CD4-positive, alpha-beta T cell treated with Interleukin-4 for 4 hours (primary cell): ENCODE measurements around the gene WDR93.
"Not testable (repeated sequence)": the region's sequence is repeated elsewhere in the genome, so short reads cannot be mapped to it uniquely, and the experiment has no call there.

Experiments used
- DNase-seq: peaks from one replicate; pipeline ENCODE4 v3.0.0-alpha.2; 2020

Gene WDR93

DNA sequence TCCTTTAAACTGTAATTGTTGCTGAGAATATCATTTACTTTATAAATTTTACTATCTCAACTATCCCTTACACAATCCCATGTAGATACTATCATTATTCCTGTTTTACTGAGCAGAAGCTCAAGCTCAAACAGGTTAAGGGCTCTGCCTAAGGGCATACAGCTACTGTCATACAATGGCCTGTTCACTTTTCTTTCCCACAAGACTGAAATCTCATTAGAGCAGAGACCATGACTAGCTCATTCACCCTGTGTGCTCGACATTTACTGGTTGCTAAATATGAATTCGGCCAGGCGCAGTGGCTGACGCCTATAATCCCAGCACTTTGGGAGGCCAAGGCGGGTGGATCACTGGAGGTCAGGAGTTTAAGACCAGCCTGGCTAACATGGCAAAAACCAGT lies 83.9 kb downstream of the WDR93 start:
- DNase-seq: no peak

DNA sequence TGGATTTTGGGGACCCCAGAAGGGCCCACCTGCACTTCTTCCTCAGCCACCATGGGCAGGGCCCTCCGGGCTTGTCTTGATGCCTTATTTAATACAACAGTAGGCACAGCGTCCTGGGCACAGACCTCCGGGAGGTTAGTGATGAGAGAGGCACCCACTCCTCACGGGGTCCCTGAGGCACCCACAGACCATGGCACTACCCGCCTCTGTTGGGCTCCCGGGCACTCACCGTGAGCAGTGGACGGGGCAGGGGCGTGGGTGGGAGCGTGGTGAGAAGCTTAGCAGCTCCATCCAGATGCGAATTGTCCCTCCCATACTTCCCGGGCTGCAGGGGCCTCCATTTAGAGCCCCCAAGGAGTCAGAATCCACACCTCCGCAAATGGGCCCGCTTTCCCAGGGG lies 85.2 kb downstream of the WDR93 start:
- no peak for DNase-seq

DNA sequence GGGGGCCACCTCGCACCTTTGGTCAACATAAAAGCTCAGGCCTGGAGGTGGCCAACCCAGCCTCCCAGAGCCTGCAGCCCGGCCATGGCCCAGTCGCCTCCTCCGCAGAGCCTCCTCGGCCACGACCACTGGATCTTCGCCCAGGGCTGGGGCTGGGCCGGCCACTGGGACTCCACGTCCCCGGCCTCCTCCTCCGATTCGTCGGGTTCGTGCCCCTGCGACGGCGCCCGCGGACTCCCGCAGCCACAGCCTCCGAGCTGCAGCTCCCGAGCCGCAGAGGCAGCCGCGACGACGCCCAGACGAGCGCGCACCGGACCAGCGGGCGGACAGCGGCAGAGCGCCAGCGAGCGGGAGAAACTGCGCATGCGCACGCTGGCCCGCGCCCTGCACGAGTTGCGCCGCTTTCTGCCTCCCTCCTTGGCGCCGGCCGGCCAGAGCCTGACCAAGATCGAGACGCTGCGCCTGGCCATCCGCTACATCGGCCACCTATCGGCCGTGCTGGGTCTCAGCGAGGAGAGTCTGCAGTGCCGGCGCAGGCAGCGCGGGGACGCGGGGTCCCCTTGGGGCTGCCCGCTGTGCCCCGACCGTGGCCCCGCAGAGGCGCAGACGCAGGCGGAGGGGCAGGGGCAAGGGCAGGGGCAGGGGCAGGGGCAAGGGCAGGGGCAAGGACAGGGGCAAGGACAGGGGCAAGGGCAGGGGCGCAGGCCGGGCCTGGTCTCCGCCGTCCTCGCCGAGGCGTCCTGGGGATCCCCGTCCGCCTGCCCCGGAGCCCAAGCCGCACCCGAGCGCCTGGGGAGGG lies 85.9 kb downstream of the WDR93 start, which contains the start of gene MESP2:
Gene MESP2, plus strand, starts transcription at position 59 of the 799 bp plus-strand sequence. Its CDS starts 26 bp downstream, at position 85.
- DNase-seq: peak; percentile 20

DNA sequence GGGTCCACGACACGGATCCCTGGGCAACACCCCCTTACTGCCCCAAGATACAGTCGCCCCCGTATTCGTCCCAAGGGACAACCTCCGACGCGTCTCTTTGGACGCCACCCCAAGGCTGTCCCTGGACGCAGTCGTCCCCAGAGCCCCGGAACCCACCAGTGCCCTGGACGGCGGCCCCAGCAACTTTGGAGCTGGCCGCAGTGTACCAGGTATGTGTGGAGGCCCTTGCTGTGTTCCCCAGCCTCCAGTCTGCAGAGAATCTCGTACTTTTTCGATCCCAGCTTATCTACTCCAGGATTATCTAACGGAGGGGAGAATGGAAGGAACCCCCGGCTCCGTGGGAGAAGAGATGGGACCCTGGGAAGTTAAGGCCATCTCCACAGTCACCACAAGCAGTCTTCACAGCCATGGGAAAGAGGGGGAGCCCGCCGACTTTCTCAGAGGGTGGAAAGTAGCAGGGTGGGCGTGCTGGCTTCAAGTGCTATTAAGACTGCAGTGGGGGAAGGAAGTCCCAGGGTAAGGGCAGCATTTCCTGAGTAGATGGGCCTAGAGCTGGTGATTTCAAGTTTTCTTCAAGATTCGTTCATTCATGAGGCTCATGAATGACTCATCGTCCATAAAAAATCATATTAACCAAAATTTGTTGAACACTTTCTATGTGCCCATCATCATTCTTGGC lies 86.6 kb downstream of the WDR93 start:
- DNase-seq: no peak

DNA sequence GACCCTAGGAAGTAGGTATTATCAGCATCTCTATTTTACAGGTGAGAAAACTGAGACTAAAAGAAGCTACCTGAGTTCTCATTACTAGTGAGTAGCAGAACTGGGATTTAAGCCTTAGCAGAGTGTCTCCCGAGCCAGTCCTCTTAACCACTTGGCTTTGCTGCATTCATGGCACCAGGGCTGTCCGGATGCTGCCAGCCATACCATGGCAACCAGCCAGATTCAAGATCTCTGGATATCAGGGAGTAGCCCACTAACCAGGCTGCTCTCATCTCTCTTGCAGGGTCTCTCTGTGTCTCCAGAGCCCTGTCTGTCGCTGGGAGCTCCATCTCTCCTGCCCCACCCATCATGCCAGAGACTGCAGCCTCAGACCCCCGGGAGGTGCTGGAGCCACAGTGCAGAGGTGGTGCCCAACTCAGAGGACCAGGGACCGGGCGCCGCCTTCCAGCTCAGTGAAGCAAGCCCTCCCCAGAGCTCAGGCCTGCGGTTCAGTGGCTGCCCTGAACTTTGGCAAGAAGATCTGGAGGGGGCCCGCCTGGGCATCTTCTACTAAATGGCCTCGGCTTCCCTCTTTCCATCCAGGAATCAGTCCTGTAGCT lies 87.3 kb downstream of the WDR93 start:
- DNase-seq: no peak

DNA sequence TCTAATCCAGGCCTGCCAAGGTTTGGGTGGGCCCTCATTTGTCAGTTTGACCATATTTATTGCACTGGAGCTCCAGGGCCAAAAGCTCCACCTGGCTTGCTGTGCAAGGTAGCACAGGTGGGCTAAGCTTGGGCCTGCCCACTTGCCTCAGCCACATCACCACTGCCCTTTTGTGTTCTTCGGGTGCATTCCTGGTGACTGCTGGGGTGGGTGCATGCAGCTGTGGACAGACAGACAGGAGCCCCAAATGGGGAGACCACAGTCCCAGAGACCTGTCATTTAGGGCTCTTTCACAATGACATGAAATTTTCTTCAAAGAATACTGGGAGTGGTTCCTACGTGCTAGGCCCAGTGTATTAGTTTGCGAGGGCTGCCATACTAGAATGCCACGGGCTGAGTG lies 88.2 kb downstream of the WDR93 start:
- DNase-seq: no peak

DNA sequence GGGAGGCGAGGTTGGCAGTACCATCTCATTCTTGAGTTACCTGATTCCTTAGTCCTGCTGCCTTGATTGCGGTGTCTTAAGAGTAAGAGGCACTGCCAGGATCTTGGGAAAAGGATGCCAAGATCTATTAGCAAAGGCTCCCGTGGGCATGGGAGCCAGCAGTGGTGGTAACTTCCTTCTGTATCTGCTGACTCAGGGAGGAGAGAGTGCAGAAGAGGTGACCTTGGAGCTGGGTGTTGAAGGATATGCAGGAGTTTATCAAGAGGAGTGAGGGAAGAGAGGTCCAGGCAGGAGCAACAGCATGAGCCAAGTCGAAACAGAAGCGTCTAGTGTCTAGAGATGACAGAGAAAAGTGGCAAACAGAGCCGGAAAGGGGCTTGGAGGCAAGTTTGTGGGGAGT lies 90.0 kb downstream of the WDR93 start:
- no peak for DNase-seq

DNA sequence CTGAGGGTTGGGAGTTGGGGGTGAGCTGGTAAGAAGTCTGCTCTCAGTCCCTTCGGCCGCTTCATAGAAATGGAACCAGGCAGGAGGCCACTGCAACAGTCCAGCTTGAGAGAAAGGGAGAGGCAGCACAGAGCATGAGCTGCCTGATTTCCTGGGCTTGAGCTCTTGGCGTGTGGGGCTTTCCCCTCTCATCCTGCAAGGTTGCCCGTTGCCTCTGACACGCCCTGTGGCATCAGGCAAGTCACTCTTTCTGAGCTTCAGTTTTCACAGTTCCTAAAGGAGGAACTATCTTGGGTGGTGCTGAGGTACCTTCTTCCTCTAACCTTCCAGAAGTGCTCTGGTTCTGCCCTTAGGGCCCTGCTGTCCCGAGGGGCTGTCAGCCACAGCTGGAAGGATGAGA lies 90.4 kb downstream of the WDR93 start:
- peak; percentile 24 for DNase-seq

DNA sequence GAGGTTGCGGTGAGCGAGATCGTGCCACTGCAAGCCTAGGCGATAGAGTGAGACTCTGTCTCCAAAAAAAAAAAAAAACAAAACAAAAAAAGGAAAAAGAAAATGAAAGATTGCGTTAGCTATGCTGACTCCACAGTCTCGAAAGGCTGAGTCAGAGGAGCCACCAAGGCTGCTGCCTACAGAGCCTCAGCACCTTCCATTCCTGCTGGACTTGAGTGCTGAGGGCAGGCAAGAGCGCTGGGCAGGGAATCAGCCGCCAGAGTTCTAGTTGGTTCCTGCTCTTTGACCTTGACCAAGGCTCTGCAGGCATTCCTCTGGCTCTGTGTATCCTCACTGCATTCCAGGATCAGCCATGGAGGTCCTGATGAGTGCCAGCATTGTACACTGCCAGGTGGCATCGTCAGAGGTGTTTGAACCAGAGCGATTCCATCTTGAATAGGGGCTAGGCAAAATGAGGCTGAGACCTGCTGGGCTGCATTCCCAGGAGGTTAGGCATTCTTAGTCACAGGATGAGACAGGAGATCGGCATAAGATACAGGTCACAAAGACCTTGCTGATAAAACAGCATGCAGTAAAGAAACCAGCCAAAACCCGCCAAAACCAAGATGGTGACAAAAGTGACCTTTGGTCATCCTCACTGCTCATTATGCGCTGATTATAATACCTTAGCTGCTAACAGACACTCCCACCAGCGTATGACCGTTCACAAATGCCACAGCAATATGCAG lies 91.4 kb downstream of the WDR93 start:
- DNase-seq: peak; percentile 12

DNA sequence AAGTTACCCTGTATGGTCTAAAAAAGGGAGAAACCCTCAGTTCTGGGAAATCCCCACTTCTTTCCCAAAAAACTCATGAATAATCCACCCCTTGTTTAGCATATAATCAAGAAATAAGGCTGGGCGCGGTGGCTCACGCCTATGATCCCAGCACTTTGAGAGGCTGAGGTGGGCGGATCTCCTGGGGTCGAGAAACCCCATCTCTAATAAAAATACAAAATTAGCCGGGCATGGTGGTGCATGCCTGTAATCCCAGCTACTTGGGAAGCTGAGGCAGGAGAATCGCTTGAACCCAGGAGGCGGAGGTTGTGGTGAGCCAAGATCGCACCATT lies 92.0 kb downstream of the WDR93 start:
- DNase-seq: not testable (repeated sequence)

DNA sequence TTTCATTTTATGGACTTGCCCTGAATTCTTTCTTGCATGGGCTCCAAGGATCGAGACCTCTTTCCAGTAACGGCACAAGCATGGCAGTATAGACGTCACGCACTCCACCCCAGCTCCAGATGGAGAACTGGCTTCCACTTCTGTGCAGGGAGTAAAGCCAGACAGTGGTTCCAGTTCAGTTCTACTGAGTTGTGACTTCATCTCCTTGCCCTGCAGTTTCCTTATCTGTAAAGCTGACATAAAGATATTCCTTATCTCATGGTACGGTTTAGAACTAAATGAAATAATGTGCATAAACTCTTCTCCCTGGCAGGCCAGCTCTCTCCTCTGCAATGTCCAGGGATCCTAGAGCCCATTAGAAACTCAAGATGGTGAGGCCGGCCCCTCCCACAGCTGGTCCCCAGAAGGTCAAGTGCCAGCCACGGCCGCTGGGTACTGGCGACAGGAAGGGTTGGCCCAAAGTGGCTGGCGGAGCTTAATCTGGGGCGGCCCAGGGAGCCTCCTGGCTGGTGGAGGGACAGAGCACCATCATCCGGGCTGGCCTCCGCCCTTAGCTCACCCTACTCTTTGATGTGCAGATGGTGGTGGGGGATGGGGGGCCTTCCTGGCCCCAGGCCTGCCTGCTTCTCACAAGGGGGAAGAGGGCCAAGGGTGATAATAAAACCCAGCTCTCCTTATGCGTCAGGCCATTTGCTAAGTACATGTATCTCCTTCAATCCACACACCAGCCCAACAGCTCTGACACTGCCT lies 92.7 kb downstream of the WDR93 start:
- DNase-seq: no peak

DNA sequence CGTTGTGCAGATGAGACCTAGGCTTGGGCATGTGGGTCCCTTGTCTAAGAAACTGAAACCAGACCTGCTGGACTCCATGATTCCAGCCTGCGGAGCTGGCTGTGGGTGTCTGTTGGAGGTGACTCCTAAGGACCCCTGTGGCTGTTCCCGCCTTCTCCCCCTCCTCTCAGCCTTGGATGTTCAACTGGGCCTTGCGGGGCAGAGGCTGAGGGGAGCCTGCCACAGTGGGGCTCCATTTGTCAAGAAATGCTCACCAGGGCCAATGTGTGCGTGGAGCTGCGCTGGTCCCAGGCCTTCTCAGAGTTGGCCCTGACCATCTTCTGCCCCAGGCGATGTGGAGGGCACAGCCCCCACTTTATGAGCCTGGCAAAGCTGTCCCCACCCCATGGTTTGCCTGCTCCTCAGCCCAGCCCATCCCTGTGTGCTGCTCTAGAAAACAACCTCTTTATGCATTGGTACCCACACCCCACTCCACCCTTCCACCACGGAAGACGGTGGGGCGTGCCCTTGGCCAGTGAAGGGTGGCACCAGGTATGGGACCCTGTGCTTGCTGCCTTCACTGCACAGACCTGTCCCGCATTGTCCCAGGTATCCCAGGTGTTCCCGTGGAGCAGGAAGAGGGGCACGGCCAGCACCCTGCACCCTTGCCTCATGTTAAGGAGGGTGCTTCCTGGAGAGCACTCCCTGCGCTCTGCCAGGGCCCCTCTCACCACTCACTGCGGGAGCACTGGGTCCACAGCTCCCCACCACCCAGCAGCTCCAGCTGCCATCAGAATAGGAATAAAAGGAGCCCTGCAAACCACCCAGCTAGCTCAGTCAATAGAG lies 93.5 kb downstream of the WDR93 start:
- no peak for DNase-seq

DNA sequence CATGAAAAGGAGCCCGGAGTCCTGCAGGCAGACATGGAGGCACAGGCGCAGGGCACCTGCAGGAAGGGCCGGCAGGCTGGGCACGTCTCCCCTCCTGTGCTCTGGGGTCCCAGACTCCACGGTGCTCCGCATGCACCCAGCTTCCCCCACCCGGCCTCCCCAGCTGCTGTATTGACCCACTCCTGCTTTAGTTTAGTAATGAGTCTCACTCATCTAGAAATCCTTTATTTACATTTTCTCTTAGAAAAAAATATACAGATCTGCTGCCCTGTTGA lies 94.0 kb downstream of the WDR93 start:
- DNase-seq: no peak

DNA sequence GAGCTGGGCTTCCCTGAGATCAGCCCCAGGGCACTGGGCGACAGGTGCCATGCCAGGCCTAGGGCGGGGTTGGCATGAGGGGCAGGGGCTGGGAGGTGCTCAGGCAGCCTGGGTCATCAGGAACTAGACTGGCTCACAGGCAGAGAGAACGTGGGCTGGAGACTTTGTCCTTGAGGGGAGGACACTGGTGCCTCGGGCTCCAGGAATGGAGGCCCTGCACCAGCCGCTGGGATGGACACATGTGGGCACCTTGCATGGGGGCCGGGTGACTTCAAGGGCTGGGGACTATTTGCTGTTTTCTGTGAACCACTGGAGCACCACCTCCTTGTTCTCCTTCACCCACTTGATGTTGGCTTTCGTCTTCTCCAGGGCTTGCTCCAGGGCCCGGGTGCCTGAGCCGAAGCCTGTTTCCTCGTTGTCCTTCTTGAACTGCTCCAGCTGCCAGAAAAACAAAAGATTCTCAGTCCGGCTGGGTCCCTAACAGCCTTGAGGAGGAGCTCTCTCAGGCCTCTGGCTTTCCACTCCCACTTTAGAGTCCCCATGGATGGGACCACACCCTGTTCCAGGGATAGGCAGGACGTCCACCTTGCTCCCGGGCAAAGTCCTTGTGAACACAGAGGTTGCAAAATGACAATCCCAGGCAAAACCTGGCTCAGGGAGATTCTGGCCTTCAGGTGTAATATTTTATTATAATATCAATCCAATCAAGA lies 94.6 kb downstream of the WDR93 start:
- DNase-seq: no peak

DNA sequence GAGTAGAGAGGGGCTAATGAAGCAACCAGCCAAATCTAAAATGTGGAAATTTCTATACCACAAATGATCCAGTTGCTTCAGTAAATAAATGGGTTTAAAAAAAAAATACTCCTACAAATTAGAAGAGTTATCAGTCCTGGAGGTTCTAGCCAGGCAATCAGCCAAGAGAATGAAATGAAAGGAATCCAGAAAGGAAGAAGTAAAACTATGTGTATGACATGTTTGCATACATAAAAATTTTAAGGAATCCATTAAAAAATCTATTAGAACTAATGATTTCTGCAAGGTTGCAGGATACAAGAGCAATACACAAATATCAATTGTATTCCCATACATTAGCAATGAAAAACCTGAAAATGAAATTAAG lies 95.1 kb downstream of the WDR93 start:
- DNase-seq: no peak

DNA sequence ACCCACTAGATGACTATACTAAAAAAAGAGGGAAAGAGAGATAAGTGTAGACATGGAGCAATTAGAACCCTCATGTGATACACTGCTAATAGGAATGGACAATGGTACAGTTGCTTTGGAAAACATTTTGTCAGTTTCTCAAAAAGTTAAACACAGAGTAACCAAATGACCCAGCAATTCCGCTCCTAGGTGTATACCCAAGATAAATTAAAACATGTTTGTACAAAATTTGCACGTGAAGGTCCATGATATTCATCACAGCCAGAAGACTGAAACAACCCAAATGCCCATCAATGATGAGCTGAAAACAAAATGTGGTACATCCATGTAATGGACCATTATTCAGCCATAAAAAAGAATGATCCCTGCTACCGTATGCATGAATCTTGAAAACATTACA lies 97.3 kb downstream of the WDR93 start:
- DNase-seq: no peak

DNA sequence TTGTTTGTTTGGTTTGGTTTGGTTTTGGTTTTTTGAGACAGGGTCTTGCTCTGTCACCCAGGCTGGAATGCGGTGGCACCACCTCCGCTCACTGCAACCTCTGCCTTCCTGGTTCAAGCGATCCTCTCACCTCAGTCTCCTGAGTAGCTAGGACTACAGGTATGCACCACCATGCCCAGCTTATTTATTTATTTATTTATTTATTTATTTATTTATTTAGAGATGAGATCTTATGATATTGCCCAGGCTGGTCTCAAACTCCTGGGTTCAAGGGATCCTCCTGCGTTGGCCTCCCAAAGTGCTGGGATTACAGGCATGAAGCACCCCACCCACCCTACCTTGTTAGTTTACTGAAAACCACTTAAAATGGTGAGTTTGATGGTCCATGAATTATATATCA lies 98.0 kb downstream of the WDR93 start:
- not testable (repeated sequence) for DNase-seq

DNA sequence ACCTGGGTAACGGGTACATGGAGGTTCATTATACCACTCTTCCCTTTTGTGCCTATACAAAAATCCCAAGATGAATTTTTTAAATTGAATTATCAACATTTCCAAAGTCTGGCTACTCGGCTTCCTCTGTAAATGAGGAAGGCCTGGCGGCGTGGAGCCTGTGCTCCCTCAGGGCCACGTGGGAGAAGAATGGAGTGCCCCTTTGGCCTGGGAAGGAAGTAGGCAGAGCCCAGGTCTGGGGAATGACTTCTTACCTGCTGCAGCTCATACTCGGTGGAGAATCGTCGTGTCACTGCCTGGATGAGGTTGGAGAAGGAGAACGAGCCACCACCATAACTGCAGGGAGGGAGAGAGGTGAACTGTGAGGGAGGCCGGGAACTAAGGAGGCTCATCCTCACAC lies 99.6 kb downstream of the WDR93 start:
- no peak for DNase-seq

DNA sequence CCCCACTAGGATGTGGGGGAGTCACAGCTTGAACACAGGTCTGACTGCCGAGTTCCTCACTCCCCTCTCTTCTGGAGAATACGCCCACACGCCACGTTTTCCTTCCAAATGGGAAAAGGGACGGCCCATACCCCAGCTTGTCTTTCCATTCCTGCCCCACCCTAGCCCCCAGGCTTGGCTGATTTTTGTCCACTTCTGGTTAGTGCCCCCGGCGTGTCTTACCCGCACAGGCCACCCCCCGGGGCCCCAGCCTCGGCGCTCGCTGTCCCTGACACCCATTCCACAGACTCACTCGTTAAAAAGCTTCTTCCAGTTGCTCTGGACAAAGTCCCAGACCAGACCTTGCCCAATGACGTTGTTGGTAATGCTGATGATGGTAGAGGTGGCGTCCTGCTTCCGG lies 100.0 kb downstream of the WDR93 start:
- no peak for DNase-seq

DNA sequence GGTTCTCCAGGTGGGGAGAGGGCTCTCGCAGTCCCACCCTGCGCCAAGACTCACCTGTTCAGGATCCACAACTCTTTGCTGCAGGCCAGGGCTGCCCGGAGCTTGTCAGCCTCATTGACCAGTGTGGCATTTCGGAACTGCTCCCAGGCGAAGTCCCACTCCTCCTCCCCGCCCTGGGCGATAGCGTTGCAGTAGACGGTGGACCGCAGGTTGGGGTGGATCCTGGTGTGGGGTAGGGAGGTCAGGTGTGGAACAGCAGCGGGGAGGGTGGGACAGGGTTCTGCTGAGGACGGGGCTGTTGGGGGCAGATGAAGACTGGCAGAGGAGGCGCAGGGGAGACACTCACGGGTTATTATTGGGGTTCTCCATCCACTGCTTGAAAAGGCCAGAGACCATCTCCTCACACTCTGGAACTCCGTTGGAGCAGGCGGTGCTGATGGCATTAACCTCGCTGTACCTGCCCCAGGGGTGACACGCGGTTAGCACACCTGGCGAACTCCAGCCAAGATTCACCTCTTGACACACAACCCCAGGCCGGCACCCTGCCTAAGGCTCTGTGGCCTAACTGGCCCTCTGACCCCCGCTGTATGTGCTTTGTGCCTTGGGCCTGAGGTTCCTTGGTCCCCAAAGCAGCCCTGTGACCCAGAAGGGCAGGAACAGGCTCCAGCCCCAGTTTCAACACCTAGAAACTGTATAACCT lies 101.6 kb downstream of the WDR93 start:
- DNase-seq: no peak
